ENCODE results near the gene LARGE2.

The LARGE2 gene

GRCh38 chr11:45909594-45910475, 12.6 kb upstream of the LARGE2 start:
- TF ChIP-seq ZNF214 (tag by site-specific recombination; IDR thresholded peaks at IDR 0.05; ENCODE audit: borderline replicate concordance) (no peak), GLI2 (tag by site-specific recombination; IDR thresholded peaks at IDR 0.05; ENCODE audit: borderline replicate concordance, low read depth) (no peak), ZNF501 (tag by site-specific recombination; IDR thresholded peaks at IDR 0.05) (no peak), SETDB1 (IDR thresholded peaks at IDR 0.05; ENCODE audit: insufficient read length, low read length) (no peak), ZNF311 (tag by site-specific recombination; IDR thresholded peaks at IDR 0.05; ENCODE audit: borderline replicate concordance) (no peak), ZNF174 (tag by site-specific recombination; IDR thresholded peaks at IDR 0.05) (no peak), OSR2 (tag by site-specific recombination; IDR thresholded peaks at IDR 0.05) (no peak), ZNF239 (tag by site-specific recombination; IDR thresholded peaks at IDR 0.05) (no peak), ZEB2 (tag by site-specific recombination; IDR thresholded peaks at IDR 0.05) (no peak), ZNF76 (tag by site-specific recombination; IDR thresholded peaks at IDR 0.05; ENCODE audit: borderline replicate concordance, low read depth) (no peak), ZNF18 (tag by site-specific recombination; IDR thresholded peaks at IDR 0.05) (no peak), KLF8 (tag by site-specific recombination; IDR thresholded peaks at IDR 0.05) (no peak), ZNF600 (tag by site-specific recombination; IDR thresholded peaks at IDR 0.05) (no peak), ZNF169 (tag by site-specific recombination; IDR thresholded peaks at IDR 0.05) (no peak), SP2 (tag by site-specific recombination; IDR thresholded peaks at IDR 0.05) (no peak)
- TF ChIP-seq, protein P1, sequence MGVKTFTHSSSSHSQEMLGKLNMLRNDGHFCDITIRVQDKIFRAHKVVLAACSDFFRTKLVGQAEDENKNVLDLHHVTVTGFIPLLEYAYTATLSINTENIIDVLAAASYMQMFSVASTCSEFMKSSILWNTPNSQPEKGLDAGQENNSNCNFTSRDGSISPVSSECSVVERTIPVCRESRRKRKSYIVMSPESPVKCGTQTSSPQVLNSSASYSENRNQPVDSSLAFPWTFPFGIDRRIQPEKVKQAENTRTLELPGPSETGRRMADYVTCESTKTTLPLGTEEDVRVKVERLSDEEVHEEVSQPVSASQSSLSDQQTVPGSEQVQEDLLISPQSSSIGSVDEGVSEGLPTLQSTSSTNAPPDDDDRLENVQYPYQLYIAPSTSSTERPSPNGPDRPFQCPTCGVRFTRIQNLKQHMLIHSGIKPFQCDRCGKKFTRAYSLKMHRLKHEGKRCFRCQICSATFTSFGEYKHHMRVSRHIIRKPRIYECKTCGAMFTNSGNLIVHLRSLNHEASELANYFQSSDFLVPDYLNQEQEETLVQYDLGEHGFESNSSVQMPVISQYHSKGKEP (tag by site-specific recombination; IDR thresholded peaks at IDR 0.05): no peak
- POLR2A ChIA-PET: interaction anchor here (1.1 to 1.2 kb wide), 2 partner anchors 8 to 10 kb away, joined by 3 to 6 read pairs; partner anchors contain the start of gene PEX16
- H3K9me3 ChIP-seq (ENCODE audit: control insufficient read depth, insufficient read depth, low read depth, low read length): no peaks in the 10 kb centered on the region
- peaks cover 0 to 49% of the 10 kb centered on the region in 2 experiments; a peak in 2 of 3 replicates for H3K36me3 ChIP-seq (ENCODE audit: control insufficient read depth in 2 of 2, insufficient read depth in 1 of 2, low read length in 2 of 2)
- H3K27ac ChIP-seq (ENCODE audit: extremely low read depth, low read depth, low read length): no peak overlapping the region
- no peaks in the 10 kb centered on the region for H3K4me1 ChIP-seq (ENCODE audit: control insufficient read depth, insufficient read depth, low read length)
- no peak overlapping the region for H3K4me3 ChIP-seq (ENCODE audit: low read depth, low read length)
- CTCF ChIA-PET: interaction anchor here (1.3 kb wide), 1 partner anchor 37 kb away, joined by 5 read pairs; no protein-coding TSS in a partner anchor

- Histone ChIP-seq H3K27ac (ENCODE audit: extremely low read depth, low read depth, low read length) (no peak overlapping the region), H3K4me3 (ENCODE audit: low read depth, low read length) (no peak overlapping the region), H3K9me3 (ENCODE audit: control insufficient read depth, insufficient read depth, low read depth, low read length) (no peaks in the 10 kb centered on the region), H3K36me3 (ENCODE audit: control insufficient read depth in 2 of 2, insufficient read depth in 1 of 2, low read length in 2 of 2) (peaks cover 0 to 54% of the 10 kb centered on the region in 2 experiments; a peak in 2 of 3 replicates), H3K4me1 (ENCODE audit: control insufficient read depth, insufficient read depth, low read length) (no peaks in the 10 kb centered on the region)
- ChIA-PET POLR2A (no interaction called here), CTCF (no interaction called here)
- TF ChIP-seq ZNF677 (tag by site-specific recombination; IDR thresholded peaks at IDR 0.05) (no peak), MYNN (tag by site-specific recombination; IDR thresholded peaks at IDR 0.05; ENCODE audit: borderline replicate concordance) (no peak), TSHZ1 (tag by site-specific recombination; IDR thresholded peaks at IDR 0.05; ENCODE audit: borderline replicate concordance) (no peak), ZNF26 (tag by site-specific recombination; IDR thresholded peaks at IDR 0.05) (no peak), ZNF513 (tag by site-specific recombination; IDR thresholded peaks at IDR 0.05) (no peak), ZNF37A (tag by site-specific recombination; IDR thresholded peaks at IDR 0.05) (no peak), MEIS1 (CRISPR knock-in tag; IDR thresholded peaks at IDR 0.05; ENCODE audit: borderline replicate concordance) (no peak)
These were observed 11.8 kb upstream of the LARGE2 start for GRCh38 chr11:45910623-45911022.
